ENCODE data around the gene ALOX15.

GRCh38 chr17:4598776-4599504 lies 42.5 kb downstream of the ALOX15 start:
- TF ChIP-seq ZNF274 (IDR thresholded peaks at IDR 0.05; ENCODE audit: low read depth, low read length) (no peak), YY1 (IDR thresholded peaks at IDR 0.05; ENCODE audit: insufficient read depth, insufficient read length) (no peak)
